ENCODE results near the gene GJD2.

Gene GJD2

DNA sequence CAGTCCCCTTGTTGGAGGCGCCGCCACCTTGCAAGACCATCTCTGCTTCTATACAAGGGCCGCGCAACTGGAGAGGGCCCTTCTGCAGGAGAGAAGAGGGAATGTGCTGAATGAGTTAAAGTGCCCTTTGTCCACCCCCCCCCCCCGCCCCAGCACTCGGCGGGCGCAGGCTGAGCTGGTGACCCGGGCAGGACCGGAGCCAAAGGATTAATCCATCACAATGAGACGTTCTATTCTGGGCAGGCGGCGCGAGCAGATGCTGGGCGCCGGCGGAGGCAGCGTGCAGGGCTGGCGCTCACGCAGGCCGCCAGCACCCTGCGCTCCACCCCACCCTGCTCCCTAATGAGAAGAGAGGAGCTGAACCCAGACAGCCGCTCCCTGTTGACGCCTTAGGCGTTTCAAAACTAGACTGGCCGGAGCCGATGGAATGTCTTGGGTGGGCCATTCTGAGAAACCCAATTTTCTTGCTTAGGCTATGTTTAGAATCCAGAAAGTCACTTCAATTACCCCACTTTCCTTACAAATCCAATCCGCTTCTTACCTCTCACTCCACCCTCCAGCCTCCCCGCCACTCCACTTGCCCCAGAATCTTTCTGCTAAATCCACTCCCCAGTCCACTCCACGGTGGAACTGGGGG lies 32.9 kb downstream of the GJD2 start:
- peak; percentile 20 for DNase-seq

DNA sequence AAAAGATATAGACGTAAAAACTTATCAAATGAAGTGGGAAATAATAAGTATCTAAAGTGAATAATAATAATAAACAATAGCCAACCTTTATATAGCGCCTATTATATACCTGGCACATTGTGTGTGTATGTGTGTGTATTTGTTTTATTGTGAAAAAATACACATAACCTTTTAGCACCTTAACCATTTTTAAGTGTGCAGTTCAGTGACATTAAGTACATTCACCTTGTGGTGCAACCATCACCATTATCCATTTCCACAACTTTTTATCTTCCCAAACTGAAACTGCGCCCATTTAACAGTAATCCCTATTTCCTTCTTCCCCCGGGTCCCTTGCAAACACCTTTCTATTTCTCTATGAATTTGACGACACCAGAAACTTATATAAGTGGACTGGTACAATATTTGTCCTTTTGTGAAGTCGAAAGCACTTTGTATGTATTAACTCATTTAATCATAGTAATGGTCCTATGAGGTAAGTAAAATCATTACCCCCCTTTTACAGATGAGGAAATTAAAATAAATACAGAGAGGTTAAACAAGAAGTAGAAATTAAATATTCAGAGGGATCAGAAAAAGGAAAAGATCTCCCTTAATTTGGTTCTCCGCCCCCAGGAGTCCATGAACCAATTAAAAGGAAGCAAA lies 33.5 kb downstream of the GJD2 start:
- DNase-seq: no peak

DNA sequence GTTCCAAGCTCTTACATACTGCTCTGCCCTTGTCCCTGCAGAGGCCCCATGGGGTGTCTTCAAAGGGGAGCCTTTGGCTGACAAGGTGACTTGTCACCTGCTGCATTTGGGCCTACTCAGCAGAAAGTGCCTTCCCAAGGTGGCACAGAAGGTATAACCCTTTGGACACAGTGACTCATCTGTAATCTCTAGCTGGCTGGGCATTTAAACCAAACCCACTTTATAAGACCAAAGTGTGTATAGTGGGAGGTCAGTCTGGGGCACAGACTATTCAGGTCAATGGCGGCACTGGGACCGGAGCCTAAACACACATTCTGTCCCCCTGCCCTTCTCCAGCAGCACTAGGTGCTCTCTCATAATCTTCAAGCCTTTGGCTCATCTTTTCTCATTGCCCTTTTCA lies 35.1 kb downstream of the GJD2 start:
- DNase-seq: no peak

DNA sequence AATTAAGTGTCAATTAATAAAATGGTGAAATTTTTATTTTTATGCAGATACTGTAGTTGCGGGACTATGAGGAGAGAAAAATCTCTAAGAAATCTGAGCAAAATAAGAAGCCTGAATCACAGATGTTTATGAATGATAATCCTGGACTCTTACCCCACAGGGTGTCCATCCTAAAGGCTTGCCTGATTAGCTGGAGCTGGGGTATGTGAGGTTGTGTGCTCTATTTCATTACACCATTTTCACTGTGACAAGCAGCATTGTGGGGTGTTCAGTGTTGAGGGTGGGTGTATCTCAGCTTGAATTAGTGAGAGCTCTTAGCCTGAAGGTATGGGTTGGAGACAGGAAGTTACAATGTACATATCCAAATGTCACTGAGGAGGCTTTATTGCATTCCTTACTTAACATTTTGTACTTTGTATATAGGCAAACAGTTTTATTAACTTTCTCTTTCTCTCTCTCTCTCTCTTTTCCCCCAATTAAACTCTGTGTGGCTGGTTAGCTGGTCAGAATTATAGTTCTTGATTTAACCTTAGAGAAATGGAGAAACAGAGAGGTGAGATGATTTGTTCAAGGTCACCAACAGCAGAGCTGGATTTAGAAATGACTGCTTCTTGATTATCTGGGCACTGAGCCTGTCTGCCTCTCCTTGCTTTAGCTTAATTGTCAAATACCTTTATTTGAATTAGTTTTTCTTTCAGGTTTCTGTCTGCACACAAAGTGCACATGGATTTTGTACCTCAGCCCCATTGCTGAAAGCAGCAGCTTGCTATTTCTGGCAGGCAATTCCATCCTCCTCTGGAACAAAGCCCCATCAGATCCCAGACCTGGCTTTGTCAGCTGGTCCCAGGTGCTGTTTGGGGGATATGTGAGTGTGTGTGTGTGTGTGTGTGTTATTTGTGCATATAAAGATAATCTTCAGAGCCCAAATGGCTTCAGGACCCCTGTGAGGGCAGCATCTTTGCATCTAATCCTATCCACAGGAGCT lies 35.8 kb downstream of the GJD2 start:
- DNase-seq: no peak

DNA sequence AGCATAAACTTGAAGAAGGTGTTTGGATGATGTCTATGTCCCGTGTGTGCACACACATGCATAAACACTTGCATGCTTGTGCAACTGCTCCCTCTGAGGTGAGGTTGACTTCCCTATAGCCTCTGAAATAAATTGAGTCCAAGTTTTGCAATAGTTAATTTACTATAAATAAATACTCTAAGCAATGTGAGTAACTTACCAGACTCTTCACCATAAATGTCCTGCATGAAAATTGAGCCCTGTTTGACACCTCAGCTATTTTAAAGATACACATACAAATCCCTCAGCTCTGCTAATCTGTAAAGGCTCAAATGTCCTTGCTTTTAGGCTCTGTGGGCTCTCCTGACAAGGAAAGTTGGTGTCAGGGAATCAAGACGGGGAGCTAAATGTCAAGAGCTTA lies 37.1 kb downstream of the GJD2 start:
- DNase-seq: no peak

DNA sequence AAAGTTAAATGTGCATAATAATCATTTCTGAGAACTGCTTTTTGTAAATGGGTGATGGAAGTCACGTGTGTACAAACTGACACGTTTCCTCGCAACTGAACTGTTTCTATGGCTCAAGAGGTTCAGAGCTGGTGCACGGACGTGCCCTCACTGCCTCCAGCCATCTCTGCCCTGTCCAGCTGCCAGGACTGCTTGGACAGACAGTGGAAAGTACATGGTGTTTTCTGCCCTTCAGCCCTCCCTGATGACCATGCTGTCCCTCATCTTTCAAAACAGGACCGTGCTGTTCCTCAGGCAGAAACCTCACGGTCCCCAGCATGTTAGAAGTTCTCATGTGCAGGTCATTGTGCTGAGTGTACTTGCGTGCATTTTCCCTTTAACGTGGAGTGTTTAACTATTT lies 38.7 kb downstream of the GJD2 start:
- no peak for DNase-seq

DNA sequence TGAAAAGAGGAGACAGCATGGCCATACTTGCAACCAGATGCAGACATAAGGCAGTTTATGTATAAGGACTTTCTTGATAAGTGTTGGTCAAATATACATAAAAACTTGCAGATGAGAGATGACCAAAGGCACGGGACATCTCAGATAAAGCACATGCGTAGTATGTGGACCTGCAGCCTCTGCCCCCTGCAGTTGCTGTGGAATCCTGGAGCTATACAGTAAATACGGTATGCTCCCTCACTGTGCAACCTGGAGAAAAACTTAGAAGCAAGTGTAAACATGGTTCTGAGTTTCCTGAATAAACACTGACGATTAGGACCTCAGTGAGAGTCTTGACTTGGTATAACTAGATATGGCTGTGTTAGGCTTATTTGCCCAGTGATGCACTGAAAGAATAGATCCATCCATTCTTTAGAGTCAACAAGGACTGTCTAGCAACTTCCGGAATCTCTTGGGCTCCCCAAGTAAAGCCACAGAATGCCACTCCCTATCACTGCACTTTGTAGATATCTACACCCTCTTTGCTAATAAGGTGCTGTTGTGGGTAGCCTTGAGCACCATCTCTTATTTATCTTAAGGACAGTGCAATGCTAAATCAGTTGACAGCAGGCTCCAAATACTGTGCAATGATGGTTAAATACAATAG lies 40.2 kb downstream of the GJD2 start:
- peak; percentile 60 for DNase-seq

DNA sequence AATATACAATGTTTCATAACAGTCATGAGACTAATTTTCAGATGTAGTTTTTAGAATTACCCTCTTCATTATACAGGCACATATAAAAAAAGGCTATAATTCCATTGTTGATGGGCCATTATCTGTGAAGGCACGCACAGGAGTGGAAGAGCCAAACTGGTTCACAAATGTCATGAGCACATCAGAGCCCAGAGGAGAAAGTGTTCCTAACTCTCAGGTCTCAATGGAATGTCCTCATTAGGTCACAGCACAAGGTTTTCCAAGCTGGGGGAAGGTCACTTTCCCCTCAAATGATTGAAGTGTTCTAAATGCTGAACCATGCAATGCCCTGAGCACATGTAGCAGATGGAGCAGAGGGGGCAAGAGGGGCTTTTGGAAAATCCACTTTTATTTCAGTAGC lies 41.2 kb downstream of the GJD2 start:
- DNase-seq: no peak

DNA sequence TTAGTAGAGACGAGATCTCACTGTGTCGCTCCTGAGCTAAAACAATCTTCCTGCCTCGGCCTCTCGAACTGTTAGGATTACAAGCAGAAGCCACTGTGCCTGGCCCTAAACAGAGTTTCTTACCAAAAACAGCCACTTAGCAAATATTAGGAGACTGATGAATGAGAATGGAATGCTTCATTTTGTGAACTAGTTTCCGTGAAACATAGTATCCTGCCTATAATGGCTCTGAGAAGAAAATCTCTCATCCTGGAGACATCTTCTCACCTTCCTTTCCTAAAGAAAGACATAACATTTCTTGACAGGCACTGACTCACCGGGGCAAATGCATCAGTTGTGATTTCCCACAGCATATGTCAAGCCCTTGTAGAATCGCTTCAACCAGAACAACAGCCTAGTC lies 44.9 kb downstream of the GJD2 start:
- no peak for DNase-seq

DNA sequence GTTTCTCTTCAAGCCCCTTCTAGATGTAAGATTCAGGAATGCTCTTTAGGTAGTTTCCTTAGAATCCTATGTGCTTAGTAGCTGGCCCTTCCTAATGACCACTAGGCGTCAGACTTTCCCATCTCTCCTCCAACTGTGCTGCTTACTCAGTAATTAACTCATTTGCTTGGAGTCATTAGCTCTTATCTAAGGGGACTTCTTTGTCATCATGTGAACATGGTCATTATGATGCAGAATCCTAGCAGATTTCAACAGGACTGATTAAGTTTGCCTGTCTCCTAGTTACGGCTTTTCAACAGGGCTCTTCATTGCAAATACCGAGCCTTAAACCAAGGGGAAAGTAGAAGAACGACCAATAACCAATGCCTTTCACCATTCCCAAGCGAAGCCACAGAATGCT lies 46.4 kb downstream of the GJD2 start:
- DNase-seq: peak; percentile 75

DNA sequence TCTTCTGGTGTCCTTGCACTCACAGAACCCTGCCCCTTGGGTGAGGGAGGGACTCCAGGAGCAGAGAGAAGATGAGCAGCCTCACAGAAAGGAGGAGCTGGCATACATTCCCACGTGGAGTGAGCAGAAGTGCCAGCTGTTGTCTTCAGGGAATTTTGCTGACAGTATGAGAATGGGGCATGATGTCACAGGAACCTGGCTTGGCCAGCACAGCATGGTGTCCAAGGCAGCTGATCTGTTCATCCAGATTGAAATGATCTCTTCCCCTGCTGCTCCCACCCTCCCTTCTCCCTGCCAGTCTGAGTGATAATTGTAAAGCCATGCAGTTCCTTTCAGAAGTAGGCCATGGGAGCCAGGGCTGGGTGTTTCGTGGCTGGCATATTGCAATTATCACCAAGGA lies 53.3 kb downstream of the GJD2 start:
- DNase-seq: no peak

Data from hematopoietic multipotent progenitor cell treated with erythropoietin and hydrocortisone succinate and interleukin-3 and kit ligand, for 4 days (in vitro differentiated cells).